ENCODE measurements around the gene PSMG4. TPM values are rescaled to one million over a fixed set of nuclear protein-coding genes. Genes with fewer than 3 reads are reported as not detected.

PSMG4 gene, protein sequence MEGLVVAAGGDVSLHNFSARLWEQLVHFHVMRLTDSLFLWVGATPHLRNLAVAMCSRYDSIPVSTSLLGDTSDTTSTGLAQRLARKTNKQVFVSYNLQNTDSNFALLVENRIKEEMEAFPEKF
- total RNA-seq (ENCODE audit: low replicate concordance), result 18.1 and 24.1 TPM in 2 replicates
- long read RNA-seq, partial matches to known transcripts, result 1 of 6 reads
- long read RNA-seq, other reads (novel, unspliced or antisense), result 3 of 6 reads

DNA sequence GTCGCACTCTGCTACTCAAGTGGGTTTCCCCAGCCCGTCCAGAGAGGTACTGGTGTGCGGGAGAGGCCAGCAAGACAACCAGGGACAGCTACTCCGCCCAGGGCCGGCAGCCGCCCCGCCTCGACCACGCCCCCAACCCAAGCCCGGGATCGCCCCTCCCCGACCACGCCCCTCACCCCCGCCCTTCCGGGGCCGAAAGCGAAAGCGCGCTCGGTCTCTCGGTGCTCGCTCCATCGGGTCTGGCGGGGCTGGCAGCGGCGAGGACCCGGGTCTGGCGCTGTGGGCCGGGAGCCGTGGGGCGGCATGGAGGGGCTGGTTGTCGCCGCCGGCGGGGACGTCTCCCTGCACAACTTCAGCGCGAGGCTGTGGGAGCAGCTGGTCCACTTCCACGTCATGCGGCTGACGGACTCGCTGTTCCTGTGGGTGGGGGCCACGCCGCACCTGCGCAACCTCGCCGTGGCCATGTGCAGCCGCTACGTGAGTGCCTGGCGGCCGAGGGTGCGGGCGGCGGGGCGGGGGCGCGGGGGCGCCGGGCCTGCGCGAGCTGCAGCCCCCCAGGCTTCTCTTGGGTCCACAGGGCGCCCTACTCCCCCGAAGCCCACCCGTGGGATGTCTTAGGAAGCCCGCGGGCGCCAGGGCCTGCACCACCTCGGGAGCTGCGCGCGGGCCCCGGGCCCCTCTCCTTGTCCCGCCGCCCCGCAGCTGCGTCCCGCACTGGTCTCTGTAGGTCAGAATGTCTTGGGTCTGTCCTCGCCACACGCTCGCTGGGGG is at the start of gene PSMG4:
Gene PSMG4 (plus strand): TSS at position 228 of the 771 bp plus-strand sequence. CDS start 76 bp downstream, at position 304.
- DNase-seq (ENCODE audit: extremely low spot score, unreplicated experiment), result peak; percentile 99
- H3K36me3 Mint-ChIP-seq, result no peaks in the 10 kb centered on the region
- H3K27ac Mint-ChIP-seq, result peak within 1 kb of the TSS; percentile 95
- peaks cover 10% of the 10 kb centered on the region for H3K9me3 Mint-ChIP-seq
- peaks cover 20% of the 10 kb centered on the region for H3K4me1 Mint-ChIP-seq (ENCODE audit: unreplicated experiment)
- TF ChIP-seq, protein P1, sequence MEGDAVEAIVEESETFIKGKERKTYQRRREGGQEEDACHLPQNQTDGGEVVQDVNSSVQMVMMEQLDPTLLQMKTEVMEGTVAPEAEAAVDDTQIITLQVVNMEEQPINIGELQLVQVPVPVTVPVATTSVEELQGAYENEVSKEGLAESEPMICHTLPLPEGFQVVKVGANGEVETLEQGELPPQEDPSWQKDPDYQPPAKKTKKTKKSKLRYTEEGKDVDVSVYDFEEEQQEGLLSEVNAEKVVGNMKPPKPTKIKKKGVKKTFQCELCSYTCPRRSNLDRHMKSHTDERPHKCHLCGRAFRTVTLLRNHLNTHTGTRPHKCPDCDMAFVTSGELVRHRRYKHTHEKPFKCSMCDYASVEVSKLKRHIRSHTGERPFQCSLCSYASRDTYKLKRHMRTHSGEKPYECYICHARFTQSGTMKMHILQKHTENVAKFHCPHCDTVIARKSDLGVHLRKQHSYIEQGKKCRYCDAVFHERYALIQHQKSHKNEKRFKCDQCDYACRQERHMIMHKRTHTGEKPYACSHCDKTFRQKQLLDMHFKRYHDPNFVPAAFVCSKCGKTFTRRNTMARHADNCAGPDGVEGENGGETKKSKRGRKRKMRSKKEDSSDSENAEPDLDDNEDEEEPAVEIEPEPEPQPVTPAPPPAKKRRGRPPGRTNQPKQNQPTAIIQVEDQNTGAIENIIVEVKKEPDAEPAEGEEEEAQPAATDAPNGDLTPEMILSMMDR (conservative IDR thresholded peaks at IDR 0.05), result no peak
- peaks cover 17% of the 10 kb centered on the region for H3K27me3 Mint-ChIP-seq
- H3K4me3 Mint-ChIP-seq, result peak within 1 kb of the TSS; percentile 98

- DNase-seq (ENCODE audit: extremely low spot score, unreplicated experiment), result no peak
These were observed 49.4 kb upstream of the PSMG4 start for GRCh38 chr6:3209114-3210023.

DNA sequence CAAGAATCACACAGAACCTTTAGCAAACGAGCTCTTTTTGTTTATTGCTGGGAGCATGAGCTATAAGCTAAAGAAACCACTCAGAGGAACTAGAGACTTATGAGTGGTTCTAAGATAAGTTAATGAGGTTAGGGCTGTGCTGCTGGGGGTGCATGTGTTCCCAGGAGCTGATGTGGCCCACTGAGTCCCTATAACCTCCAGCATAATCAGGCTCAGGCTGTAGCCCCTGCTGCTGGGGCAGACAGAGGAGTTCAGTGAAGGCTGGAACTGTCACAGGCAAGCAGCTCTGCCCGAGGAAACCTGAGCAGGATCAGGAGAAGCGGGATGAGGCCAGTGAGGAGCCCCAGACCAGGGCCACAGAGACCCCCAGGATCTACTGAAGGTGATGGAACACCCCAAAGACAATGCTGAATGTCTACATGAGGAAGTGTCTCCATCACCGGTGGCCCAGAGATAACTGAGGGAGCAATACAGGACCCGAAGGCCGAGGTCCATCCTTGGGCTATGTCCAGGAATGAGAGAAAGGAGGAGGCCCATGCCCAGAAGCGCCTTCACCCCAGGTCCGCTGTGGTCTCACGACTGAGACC is 48.6 kb upstream of the PSMG4 start:
- Mint-ChIP-seq H3K36me3 (no peaks in the 10 kb centered on the region), H3K27ac (no peak overlapping the region), H3K4me1 (ENCODE audit: unreplicated experiment) (peaks cover 18% of the 10 kb centered on the region), H3K4me3 (no peak overlapping the region), H3K9me3 (peaks cover 4% of the 10 kb centered on the region), H3K27me3 (peaks cover 16% of the 10 kb centered on the region)
- TF ChIP-seq, protein P1 (conservative IDR thresholded peaks at IDR 0.05), result no peak
- no peak for DNase-seq (ENCODE audit: extremely low spot score, unreplicated experiment)

More at GRCh38 chr6:3209114-3210023, 49.4 kb upstream of the PSMG4 start:
- Mint-ChIP-seq H3K9me3 (peaks cover 4% of the 10 kb centered on the region), H3K4me1 (ENCODE audit: unreplicated experiment) (peaks cover 18% of the 10 kb centered on the region), H3K27me3 (peaks cover 16% of the 10 kb centered on the region), H3K27ac (peak overlapping the region; percentile 80), H3K36me3 (no peaks in the 10 kb centered on the region), H3K4me3 (peak overlapping the region; percentile 27)
- TF ChIP-seq, protein P1 (conservative IDR thresholded peaks at IDR 0.05), result no peak

DNA sequence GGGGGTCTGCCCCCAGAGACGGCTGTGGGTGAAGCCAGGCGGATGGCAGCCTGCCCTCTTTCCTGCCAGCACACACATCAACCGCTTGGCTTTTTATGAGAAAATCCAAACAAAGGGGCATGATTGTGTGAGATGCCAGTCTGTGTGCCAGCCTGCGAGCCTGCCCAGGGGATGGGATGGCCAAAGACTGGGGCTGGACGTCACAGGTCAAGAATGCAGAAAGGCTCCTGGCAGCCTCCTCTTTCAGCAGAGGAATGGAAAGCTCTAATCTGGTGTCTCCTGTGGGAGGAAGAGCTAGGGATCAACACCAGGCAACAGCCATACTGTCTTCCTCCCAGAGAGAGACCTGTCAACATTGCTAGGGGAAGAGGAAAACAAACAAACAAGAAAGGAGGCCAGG is 47.1 kb upstream of the PSMG4 start:
- Mint-ChIP-seq H3K36me3 (no peaks in the 10 kb centered on the region), H3K4me1 (ENCODE audit: unreplicated experiment) (peaks cover 18% of the 10 kb centered on the region), H3K27ac (no peak overlapping the region), H3K27me3 (peaks cover 16% of the 10 kb centered on the region), H3K9me3 (peaks cover 2% of the 10 kb centered on the region), H3K4me3 (no peak overlapping the region)
- TF ChIP-seq, protein P1 (conservative IDR thresholded peaks at IDR 0.05), result no peak
- no peak for DNase-seq (ENCODE audit: extremely low spot score, unreplicated experiment)

- Mint-ChIP-seq H3K9me3 (no peaks in the 10 kb centered on the region), H3K27ac (no peak overlapping the region), H3K4me3 (no peak overlapping the region), H3K27me3 (peaks cover 16% of the 10 kb centered on the region), H3K4me1 (ENCODE audit: unreplicated experiment) (peaks cover 18% of the 10 kb centered on the region), H3K36me3 (no peaks in the 10 kb centered on the region)
- no peak for DNase-seq (ENCODE audit: extremely low spot score, unreplicated experiment)
- TF ChIP-seq, protein P1 (conservative IDR thresholded peaks at IDR 0.05), result no peak
These were observed 46.5 kb upstream of the PSMG4 start for GRCh38 chr6:3212261-3212660.

Measured in type B pancreatic cell (in vitro differentiated cells).